SHP77 treated with DMSO at 0.1 percent for 48 hours (cell line): Measurements from ENCODE around the gene FLNC.

Source experiments
- DNase-seq: peaks from one replicate; lab custom pipeline; 2025; lab: John Stamatoyannopoulos, UW

Gene FLNC

GRCh38 chr7:128831994-128832879 lies 2.0 kb downstream of the FLNC start:
- no peak for DNase-seq

DNA sequence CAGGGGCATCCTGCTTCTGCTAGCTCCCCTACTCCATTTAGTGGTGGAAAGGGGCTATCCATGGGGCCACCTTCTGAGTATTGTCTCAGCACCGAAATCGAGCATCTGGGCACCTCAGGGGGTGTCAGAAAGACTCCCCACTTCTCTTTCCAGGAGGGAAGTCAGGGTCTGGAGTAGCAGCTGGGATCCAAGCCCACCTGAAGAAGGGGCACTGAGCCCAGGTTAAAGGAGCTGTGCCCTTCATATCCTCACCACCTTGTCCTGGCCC lies 2.6 kb downstream of the FLNC start:
- DNase-seq, result no peak

DNA sequence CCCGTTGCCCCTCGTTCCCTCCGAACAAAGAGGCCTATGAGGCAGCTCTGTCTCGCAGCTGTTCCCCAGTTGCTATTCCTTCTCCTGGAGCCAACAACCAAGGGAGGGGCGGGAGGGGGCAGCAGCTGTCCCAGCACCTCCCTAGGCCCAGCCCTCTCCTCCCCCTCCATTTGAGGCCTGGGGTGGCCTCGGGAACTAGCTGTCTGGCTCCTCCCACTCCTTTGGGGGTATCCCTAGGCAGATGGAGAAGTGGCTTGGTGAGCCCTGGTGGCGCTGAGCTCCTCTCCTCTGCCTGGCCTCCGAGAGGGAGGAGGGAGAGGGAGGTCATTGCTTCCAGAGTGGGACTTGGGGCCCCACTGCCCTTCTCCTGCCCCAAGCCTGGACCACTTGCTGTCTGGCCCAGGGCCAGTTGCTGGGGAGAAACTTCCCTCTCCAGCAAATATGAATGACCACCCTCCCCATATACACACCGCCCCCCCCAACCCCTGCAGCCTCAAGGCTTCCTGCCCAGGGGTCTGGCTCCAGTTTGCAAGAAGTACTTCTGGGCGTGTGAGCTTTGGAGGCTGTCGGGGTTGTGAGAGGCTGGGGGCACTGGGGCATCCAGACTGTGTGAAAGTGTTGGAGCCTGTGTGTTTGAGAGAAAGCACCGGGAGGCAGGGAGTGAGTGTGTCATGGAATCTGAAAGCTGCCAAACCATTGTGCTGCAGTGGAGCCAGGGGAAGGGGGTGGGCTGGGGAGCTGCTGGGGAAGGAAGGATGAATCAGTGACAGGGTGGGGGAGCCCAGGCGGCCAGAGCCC lies 3.1 kb downstream of the FLNC start:
- DNase-seq, result no peak

DNA sequence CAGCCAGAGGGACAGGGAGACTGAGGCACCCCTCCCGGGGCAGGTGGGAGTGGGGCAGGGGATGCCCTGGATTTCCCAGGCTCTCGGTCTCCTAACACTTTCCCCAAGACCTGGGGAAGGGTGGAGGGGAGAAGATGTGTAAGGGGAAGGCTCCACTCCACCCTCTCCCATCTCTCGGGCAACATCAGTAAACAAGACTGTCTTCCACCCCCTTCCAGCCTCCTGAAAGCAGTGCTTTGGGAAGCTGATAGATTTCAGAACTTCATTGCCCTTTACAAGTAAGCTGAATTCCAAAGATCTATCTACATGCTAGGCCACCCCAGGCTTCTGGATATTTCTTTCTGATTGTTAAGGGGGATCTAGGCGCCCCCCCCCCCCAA lies 3.7 kb downstream of the FLNC start:
- DNase-seq, result no peak

DNA sequence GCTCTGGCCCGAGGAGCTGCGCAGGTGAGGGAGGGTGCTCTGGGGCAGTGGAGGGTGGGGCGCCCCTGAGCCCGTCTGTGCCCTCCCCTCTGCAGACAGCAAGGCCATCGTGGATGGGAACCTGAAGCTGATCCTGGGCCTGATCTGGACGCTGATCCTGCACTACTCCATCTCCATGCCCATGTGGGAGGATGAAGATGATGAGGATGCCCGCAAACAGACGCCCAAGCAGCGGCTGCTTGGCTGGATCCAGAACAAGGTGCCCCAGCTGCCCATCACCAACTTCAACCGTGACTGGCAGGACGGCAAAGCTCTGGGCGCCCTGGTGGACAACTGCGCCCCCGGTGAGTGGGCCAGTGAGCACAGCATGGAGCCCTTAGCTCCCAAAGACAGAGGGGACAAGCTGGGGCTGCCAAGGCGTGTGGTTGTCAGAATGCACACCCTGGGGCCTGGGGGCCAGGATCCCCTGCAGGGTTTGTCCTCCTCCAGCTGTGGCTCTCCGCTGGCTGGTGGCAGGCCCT lies 5.1 kb downstream of the FLNC start:
- DNase-seq, result no peak

- DNase-seq, result no peak
Measured at GRCh38 chr7:128835790-128836641, 5.8 kb downstream of the FLNC start.

DNA sequence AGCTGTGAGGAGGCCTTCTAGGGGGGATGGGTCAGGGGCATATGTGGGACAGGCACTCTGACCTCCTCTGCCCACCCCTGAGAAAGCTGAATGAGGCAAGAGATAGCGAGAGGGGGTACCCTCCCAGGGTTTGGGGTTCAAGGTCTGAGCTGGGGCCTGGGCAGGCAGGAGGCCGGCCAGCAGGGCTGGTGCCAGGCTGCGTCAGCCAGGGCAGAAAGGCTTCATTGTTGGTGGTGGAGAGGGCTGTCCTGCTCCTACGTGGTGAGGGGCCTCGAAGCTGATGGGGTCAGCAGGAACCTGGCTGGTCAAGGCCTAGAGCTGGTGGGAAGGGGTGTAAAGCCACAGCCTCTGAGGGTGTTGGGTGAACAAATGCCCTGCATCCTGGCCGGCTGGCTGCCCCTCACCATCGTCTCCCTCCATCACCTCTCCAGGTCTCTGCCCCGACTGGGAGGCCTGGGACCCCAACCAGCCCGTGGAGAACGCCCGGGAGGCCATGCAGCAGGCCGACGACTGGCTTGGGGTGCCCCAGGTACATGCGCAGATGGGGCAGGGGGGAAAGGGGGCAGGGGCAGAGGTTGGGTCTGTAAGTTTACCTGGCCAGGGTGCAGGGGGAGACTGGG lies 6.6 kb downstream of the FLNC start:
- DNase-seq, result no peak

DNA sequence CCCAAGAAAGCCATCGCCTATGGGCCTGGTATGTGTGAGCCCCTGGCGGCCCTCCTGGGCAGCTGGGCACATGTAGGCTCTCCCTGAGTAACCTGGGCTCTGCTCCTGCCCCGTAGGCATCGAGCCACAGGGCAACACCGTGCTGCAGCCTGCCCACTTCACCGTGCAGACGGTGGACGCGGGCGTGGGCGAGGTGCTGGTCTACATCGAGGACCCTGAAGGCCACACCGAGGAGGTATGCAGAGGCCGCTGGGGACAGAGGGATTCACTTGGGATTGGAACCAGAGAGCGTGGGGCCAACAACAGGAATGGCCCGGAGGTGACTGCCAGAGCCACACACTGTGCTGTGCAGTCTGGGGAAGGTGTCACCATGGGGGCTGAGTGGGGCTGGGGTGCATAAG lies 7.3 kb downstream of the FLNC start:
- no peak for DNase-seq

DNA sequence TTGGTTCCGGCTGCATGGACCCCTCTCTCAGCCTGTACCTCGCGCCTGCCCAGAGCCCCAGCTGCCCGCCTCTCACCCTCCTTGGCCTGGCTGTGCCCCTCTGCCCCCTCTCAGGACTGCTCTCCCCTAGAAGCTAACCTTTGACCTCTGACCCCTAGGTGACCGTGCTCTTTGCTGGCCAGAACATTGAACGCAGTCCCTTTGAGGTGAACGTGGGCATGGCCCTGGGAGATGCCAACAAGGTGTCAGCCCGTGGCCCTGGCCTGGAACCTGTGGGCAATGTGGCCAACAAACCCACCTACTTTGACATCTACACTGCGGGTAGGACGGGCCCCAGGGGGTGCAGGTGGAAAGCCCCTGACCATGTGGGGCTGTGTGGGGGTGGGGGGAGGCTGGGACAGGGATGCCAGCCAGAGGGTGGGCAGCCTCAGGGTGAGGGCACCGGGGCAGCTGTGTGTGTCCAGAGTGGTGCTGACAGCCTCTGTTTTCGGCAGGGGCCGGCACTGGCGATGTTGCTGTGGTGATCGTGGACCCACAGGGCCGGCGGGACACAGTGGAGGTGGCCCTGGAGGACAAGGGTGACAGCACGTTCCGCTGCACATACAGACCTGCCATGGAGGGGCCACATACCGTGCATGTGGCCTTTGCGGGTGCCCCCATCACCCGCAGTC lies 8.0 kb downstream of the FLNC start:
- no peak for DNase-seq

- DNase-seq, result no peak
Measured at GRCh38 chr7:128838981-128839731, 8.9 kb downstream of the FLNC start.

- DNase-seq, result no peak
Measured at GRCh38 chr7:128839751-128840177, 9.6 kb downstream of the FLNC start.

DNA sequence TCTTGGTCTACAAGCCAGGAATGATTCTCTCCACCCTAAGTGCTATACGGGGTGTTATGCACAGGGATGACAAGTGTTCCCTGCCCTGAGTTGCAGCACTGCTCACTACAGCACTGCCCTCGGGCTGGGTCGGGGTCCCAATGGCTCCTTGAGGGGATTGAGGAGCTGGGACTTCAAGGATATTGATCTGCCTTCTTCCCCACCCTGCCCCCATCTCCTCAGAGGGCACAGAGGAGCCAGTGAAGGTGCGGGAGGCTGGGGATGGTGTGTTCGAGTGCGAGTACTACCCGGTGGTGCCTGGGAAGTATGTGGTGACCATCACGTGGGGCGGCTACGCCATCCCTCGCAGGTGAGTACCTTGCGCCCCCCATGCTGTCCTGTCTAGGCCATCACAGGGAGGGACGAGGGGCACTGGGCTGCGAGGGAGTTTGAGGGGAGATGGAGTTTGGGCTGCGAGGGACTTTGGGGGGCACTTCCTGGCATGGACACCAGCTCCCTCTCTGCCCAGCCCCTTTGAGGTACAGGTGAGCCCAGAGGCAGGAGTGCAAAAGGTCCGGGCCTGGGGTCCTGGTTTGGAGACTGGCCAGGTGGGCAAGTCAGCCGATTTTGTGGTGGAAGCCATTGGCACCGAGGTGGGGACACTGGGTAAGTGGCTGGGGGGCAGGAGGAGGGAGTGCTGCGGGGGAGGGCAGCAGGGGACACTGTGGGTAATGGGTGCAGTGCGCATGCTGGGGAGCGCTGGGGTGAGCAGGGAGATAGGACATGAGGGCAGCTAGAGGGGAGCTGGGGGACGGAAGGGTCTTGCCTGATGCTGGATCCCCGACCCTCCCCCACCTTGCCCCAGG lies 10.3 kb downstream of the FLNC start:
- no peak for DNase-seq

- DNase-seq, result no peak
Measured at GRCh38 chr7:128841171-128841690, 11.0 kb downstream of the FLNC start.

DNA sequence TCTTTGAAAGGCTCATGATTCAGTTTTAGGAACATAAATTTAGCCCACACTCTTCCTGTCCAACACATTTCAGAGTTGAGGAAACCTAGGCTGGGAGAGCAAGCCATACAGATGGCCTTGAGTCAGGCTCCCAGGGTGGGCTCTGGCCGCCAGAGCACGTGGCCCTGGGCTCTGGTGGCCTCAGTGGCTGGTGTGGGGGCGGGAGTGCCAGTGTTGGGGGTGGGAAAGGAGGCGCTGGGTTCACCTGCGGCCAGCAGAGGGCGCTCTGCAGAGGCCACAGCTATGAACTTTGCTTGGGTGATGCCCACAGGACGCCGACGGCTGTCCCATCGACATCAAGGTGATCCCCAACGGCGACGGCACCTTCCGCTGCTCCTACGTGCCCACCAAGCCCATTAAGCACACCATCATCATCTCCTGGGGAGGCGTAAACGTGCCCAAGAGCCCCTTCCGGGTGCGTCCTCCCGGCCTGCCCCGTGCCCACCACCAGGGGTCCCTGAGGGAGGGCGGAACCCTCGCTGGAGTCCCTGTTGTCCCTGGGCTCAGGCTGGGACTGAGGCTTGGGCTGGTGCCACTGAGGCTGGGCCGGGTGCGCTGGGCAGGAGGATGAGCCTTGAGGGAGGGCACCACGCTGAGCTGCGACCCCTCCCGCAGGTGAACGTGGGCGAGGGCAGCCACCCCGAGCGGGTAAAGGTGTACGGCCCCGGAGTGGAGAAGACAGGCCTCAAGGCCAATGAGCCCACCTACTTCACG lies 11.9 kb downstream of the FLNC start:
- DNase-seq, result no peak

DNA sequence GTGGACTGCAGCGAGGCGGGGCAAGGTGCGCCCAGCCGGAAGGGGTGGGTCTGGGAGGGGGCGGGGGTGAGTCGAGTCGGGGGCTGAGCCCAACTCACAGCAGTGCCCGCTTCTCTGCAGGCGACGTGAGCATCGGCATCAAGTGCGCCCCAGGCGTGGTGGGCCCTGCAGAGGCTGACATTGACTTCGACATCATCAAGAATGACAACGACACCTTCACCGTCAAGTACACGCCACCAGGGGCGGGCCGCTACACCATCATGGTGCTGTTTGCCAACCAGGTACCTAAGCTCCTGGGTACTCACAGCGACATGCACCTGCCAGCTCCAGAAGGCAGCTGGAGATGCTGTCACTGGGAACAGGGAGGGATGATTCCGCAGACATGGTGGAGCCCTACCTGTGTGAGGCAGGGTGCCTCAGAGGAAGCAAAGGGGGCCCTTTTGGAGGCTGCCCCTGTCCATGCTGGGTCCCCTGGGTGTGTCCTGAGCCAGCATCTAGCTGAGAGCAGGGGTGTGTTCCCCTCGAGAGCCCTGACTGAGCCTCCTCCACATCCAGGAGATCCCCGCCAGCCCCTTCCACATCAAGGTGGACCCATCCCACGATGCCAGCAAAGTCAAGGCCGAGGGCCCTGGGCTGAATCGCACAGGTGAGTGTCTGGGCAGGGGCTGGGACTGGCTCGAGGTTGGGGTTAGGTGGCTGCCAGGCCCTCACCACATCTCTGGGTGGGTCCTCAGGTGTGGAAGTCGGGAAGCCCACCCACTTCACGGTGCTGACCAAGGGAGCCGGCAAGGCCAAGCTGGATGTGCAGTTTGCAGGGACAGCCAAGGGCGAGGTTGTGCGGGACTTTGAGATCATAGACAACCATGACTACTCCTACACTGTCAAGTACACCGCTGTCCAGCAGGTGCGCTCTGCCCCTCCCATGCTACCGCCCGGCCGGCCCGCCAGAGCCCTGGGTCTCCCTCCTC lies 12.8 kb downstream of the FLNC start:
- DNase-seq, result no peak

DNA sequence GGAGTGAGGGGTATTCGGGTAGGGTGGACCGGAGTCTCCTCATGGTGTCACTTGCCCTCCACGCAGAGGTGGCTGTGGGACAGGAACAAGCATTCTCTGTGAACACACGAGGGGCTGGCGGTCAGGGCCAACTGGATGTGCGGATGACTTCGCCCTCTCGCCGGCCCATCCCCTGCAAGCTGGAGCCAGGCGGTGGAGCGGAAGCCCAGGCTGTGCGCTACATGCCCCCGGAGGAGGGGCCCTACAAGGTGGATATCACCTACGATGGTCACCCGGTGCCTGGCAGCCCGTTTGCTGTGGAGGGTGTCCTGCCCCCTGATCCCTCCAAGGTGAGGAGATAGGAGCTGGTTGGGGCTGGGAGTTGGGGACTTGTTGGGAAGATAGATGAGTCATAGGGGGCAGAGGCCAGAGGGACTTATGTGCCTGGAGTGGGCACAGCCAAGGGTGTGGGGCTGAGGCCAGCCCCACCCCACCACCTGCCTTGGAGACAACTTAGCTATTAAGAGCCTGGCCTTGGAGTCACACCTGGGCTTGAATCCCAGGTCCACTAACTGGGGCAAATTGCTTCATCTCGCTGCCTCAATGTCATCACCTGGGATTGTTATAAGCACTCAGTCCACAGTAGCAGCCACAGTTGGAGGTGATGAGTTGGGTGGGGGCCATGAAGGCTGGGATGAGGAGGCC lies 13.9 kb downstream of the FLNC start:
- no peak for DNase-seq

DNA sequence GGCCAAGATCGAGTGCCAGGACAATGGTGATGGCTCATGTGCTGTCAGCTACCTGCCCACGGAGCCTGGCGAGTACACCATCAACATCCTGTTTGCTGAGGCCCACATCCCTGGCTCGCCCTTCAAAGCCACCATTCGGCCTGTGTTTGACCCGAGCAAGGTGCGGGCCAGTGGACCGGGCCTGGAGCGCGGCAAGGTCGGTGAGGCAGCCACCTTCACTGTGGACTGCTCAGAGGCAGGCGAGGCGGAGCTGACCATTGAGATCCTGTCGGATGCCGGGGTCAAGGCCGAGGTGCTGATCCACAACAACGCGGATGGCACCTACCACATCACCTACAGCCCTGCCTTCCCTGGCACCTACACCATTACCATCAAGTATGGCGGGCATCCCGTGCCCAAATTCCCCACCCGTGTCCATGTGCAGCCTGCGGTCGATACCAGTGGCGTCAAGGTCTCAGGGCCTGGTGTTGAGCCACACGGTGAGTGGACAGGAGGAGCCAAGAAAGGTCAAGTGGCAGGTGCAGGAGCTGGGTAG lies 14.6 kb downstream of the FLNC start:
- DNase-seq, result no peak
